Peyer's patch (tissue), 4 donors: ENCODE data around the gene UTRN. TPM values are rescaled to one million over a fixed set of nuclear protein-coding genes. Genes with fewer than 3 reads are reported as not detected.

Experiments
- DNase-seq, 3 donors: peaks; one replicate each; pipeline ENCODE4 v3.0.0-alpha.2; 2017 to 2019
- H3K27ac ChIP-seq, 4 donors: fragments of 200-600 bp; sonication (generic); one replicate each; pipeline ENCODE4 v1.5.1; 2016 to 2019
- H3K27me3 ChIP-seq, 2 donors: fragments of 200-600 bp; sonication (generic); one replicate each; pipeline ENCODE4 v1.5.1; 2019
- H3K36me3 ChIP-seq, 3 donors: fragments of 200-600 bp; sonication (generic); one replicate each; pipeline ENCODE4 v1.5.1; 2016 to 2019
- H3K4me1 ChIP-seq, 4 donors: fragments of 200-600 bp; sonication (generic); one replicate each; pipeline ENCODE4 v1.5.1; 2016 to 2019
- H3K4me3 ChIP-seq, 4 donors: fragments of 200-600 bp; sonication (generic); 1 replicate in 3 of 4; 2 replicates in 1 of 4; pipeline ENCODE4 v1.5.1; 2016 to 2019; ENCODE audit warnings: mild to moderate bottlenecking in 1 of 4
- H3K9me3 ChIP-seq, 4 donors: fragments of 200-600 bp; sonication (generic); one replicate each; pipeline ENCODE4 v1.5.1; 2016 to 2019; ENCODE audit warnings: mild to moderate bottlenecking in 1 of 4
- CTCF ChIP-seq, 6 experiments: fragments of 450-650 bp in 4 of 6; fragments of 200-600 bp in 2 of 6; sonication (generic) in 1 of 6; IDR thresholded peaks; one replicate each; pipeline ENCODE4 v1.5.1; 2017 to 2019; ENCODE audit warnings: antibody characterized with exemption in 6 of 6, mild to moderate bottlenecking in 3 of 6, moderate library complexity in 1 of 6
- POLR2A ChIP-seq, 2 donors: fragments of 450-650 bp; IDR thresholded peaks; one replicate each; pipeline ENCODE4 v1.5.1; 2017; ENCODE audit warnings: antibody characterized with exemption in 2 of 2, mild to moderate bottlenecking in 2 of 2, moderate library complexity in 2 of 2
- total RNA-seq, 4 donors: library from RNA; depleted of rRNA; stranded (reverse); fragments of >200 nt; gene quantifications; one replicate each; pipeline ENCODE4 v1.1.0, GENCODE V29; 2016

The UTRN gene
- total RNA-seq, 4 donors from 2014 or later: 61.1 to 579 (median 115) TPM

- no peaks in the 10 kb centered on the region for H3K4me1 ChIP-seq
- no peak for TF ChIP-seq POLR2A (IDR thresholded peaks at IDR 0.05)
- H3K27ac ChIP-seq: no peak overlapping the region
- no peak for DNase-seq
- no peaks in the 10 kb centered on the region for H3K36me3 ChIP-seq
- H3K27me3 ChIP-seq: no peaks in the 10 kb centered on the region
- no peak overlapping the region for H3K4me3 ChIP-seq
- H3K9me3 ChIP-seq: no peaks in the 10 kb centered on the region
Observed at GRCh38 chr6:144250276-144250675, 34.9 kb upstream of the UTRN start.

- Histone ChIP-seq H3K27ac (no peak overlapping the region), H3K27me3 (no peaks in the 10 kb centered on the region), H3K36me3 (no peaks in the 10 kb centered on the region), H3K4me3 (no peak overlapping the region), H3K9me3 (no peaks in the 10 kb centered on the region), H3K4me1 (no peaks in the 10 kb centered on the region)
- TF ChIP-seq POLR2A (IDR thresholded peaks at IDR 0.05) (no peak), CTCF (IDR thresholded peaks at IDR 0.05) (no peak)
- DNase-seq: no peak
Observed at GRCh38 chr6:144252259-144252658, 32.9 kb upstream of the UTRN start.

GRCh38 chr6:144259986-144260385 lies 25.1 kb upstream of the UTRN start:
- H3K27me3 ChIP-seq: no peaks in the 10 kb centered on the region
- H3K27ac ChIP-seq: no peak overlapping the region
- H3K4me3 ChIP-seq: no peak overlapping the region
- H3K36me3 ChIP-seq: no peaks in the 10 kb centered on the region
- H3K9me3 ChIP-seq: no peaks in the 10 kb centered on the region
- no peak for DNase-seq
- TF ChIP-seq CTCF (IDR thresholded peaks at IDR 0.05): no peak
- no peaks in the 10 kb centered on the region for H3K4me1 ChIP-seq

- Histone ChIP-seq H3K9me3 (no peaks in the 10 kb centered on the region), H3K27ac (no peak overlapping the region), H3K4me3 (no peak overlapping the region), H3K27me3 (no peaks in the 10 kb centered on the region), H3K4me1 (peaks cover 0 to 4% (median 0%) of the 10 kb centered on the region in 4 donors), H3K36me3 (no peaks in the 10 kb centered on the region)
- TF ChIP-seq POLR2A (IDR thresholded peaks at IDR 0.05): no peak
- peak in 2 of 6 experiments; percentile 18 to 40 for TF ChIP-seq CTCF (IDR thresholded peaks at IDR 0.05)
- peak in 1 of 3 donors; percentile 59 for DNase-seq
Observed at GRCh38 chr6:144262470-144263369, 22.4 kb upstream of the UTRN start.

GRCh38 chr6:144263786-144264185 lies 21.3 kb upstream of the UTRN start:
- Histone ChIP-seq H3K36me3 (no peaks in the 10 kb centered on the region), H3K27me3 (no peaks in the 10 kb centered on the region), H3K27ac (no peak overlapping the region), H3K4me1 (peaks cover 0 to 4% (median 0%) of the 10 kb centered on the region in 4 donors), H3K9me3 (no peaks in the 10 kb centered on the region), H3K4me3 (no peak overlapping the region)
- TF ChIP-seq CTCF (IDR thresholded peaks at IDR 0.05) (no peak), POLR2A (IDR thresholded peaks at IDR 0.05) (no peak)
- DNase-seq: no peak

- no peak overlapping the region for H3K4me3 ChIP-seq
- DNase-seq: no peak
- no peaks in the 10 kb centered on the region for H3K9me3 ChIP-seq
- H3K27ac ChIP-seq: no peak overlapping the region
- no peaks in the 10 kb centered on the region for H3K27me3 ChIP-seq
- H3K4me1 ChIP-seq: peaks cover 0 to 4% (median 0%) of the 10 kb centered on the region in 4 donors
- TF ChIP-seq CTCF (IDR thresholded peaks at IDR 0.05) (no peak), POLR2A (IDR thresholded peaks at IDR 0.05) (no peak)
- H3K36me3 ChIP-seq: no peaks in the 10 kb centered on the region
Observed at GRCh38 chr6:144264270-144265060, 20.7 kb upstream of the UTRN start.
